ENCODE data around the gene SLC25A21. TPM values are rescaled to one million over a fixed set of nuclear protein-coding genes. Genes with fewer than 3 reads are reported as not detected.

SLC25A21 gene
- total RNA-seq, 2 experiments from 2014 or later = not detected

DNA sequence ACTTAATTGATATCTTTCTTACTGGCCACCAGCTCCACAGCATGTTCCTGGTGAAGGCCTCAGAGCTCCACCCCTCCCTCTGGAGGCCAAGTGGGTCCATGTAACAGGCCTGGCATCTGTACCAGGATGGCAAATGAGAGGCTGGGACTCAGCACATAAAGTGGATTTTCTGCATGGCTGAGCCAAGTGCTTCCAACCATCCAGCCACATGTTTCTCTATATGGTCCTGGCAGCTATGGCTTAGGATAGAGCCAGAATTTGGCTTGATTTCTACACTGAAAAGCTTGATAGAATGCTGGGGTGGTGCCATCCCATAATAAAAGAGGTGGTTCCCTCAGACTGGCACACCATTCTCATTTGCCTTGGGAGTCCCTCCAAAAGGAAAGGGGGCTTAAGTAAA is 416.6 kb downstream of the SLC25A21 start:
- ChIA-PET CTCF (no interaction called here), POLR2A (no interaction called here)
- ATAC-seq (no peak), DNase-seq (no peak)
- Mint-ChIP-seq H3K4me3 (no peak overlapping the region), H3K27me3 (no peaks in the 10 kb centered on the region), H3K27ac (no peak overlapping the region), H3K9me3 (peaks cover 13% of the 10 kb centered on the region), H3K4me1 (ENCODE audit: low read depth) (no peaks in the 10 kb centered on the region), H3K36me3 (ENCODE audit: low read depth) (no peaks in the 10 kb centered on the region)
- intact Hi-C loops (cut with micrococcal nuclease) = no loop called here
- TF ChIP-seq, protein P1, sequence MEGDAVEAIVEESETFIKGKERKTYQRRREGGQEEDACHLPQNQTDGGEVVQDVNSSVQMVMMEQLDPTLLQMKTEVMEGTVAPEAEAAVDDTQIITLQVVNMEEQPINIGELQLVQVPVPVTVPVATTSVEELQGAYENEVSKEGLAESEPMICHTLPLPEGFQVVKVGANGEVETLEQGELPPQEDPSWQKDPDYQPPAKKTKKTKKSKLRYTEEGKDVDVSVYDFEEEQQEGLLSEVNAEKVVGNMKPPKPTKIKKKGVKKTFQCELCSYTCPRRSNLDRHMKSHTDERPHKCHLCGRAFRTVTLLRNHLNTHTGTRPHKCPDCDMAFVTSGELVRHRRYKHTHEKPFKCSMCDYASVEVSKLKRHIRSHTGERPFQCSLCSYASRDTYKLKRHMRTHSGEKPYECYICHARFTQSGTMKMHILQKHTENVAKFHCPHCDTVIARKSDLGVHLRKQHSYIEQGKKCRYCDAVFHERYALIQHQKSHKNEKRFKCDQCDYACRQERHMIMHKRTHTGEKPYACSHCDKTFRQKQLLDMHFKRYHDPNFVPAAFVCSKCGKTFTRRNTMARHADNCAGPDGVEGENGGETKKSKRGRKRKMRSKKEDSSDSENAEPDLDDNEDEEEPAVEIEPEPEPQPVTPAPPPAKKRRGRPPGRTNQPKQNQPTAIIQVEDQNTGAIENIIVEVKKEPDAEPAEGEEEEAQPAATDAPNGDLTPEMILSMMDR (IDR thresholded peaks at IDR 0.05) = no peak

DNA sequence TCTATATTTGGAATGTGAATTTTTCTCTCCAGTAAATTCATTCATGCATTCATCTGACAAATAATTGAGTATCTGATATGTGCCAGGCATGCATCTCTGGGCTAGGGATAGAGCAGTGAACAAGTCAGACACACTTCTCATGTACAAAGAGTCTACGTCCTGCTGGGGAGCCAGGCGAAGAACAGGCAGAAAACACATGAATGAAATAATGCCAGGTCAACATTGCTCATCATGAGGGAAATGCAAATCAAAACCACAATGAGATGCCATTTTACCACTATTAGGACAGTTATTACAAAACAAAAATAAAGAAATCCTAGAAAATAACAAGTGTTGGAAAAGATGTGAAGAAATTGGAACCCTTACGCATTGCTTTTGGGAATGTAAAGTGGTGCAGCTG is 420.5 kb downstream of the SLC25A21 start:
- H3K27ac Mint-ChIP-seq = no peak overlapping the region
- H3K36me3 Mint-ChIP-seq (ENCODE audit: low read depth) = no peaks in the 10 kb centered on the region
- peaks cover 2% of the 10 kb centered on the region for H3K27me3 Mint-ChIP-seq
- intact Hi-C loops (cut with micrococcal nuclease) = no loop called here
- no peak for ATAC-seq
- ChIA-PET CTCF (no interaction called here), POLR2A (no interaction called here)
- TF ChIP-seq, protein P1 (IDR thresholded peaks at IDR 0.05) = no peak
- no peak for DNase-seq
- no peaks in the 10 kb centered on the region for H3K4me1 Mint-ChIP-seq (ENCODE audit: low read depth)
- no peak overlapping the region for H3K4me3 Mint-ChIP-seq
- peaks cover 13% of the 10 kb centered on the region for H3K9me3 Mint-ChIP-seq

GRCh38 chr14:36751106-36751505 is 421.3 kb downstream of the SLC25A21 start:
- Mint-ChIP-seq H3K9me3 (peaks cover 13% of the 10 kb centered on the region), H3K27ac (no peak overlapping the region), H3K4me3 (no peak overlapping the region), H3K36me3 (ENCODE audit: low read depth) (no peaks in the 10 kb centered on the region), H3K4me1 (ENCODE audit: low read depth) (no peaks in the 10 kb centered on the region), H3K27me3 (peaks cover 2% of the 10 kb centered on the region)
- TF ChIP-seq, protein P1 (IDR thresholded peaks at IDR 0.05) = no peak
- intact Hi-C loops (cut with micrococcal nuclease) = no loop called here
- POLR2A ChIA-PET = no interaction called here
- DNase-seq (no peak), ATAC-seq (no peak)
- CTCF ChIA-PET = no interaction called here

GRCh38 chr14:36750244-36750643 is 422.2 kb downstream of the SLC25A21 start:
- H3K9me3 Mint-ChIP-seq = peaks cover 13% of the 10 kb centered on the region
- intact Hi-C loops (cut with micrococcal nuclease) = no loop called here
- no peak for DNase-seq
- TF ChIP-seq, protein P1 (IDR thresholded peaks at IDR 0.05) = no peak
- H3K36me3 Mint-ChIP-seq (ENCODE audit: low read depth) = no peaks in the 10 kb centered on the region
- H3K4me1 Mint-ChIP-seq (ENCODE audit: low read depth) = no peaks in the 10 kb centered on the region
- H3K27ac Mint-ChIP-seq = no peak overlapping the region
- peaks cover 2% of the 10 kb centered on the region for H3K27me3 Mint-ChIP-seq
- H3K4me3 Mint-ChIP-seq = no peak overlapping the region
- ATAC-seq = no peak
- ChIA-PET CTCF (no interaction called here), POLR2A (no interaction called here)

GRCh38 chr14:36748610-36749213 is 423.7 kb downstream of the SLC25A21 start:
- Mint-ChIP-seq H3K4me3 (no peak overlapping the region), H3K4me1 (ENCODE audit: low read depth) (no peaks in the 10 kb centered on the region), H3K36me3 (ENCODE audit: low read depth) (no peaks in the 10 kb centered on the region), H3K9me3 (peaks cover 12% of the 10 kb centered on the region), H3K27ac (no peak overlapping the region), H3K27me3 (peaks cover 2% of the 10 kb centered on the region)
- TF ChIP-seq, protein P1 (IDR thresholded peaks at IDR 0.05) = no peak
- intact Hi-C loops (cut with micrococcal nuclease) = no loop called here
- ChIA-PET POLR2A (no interaction called here), CTCF (interaction anchor here (1.5 to 2.0 kb wide), 4 partner anchors 10 to 20 kb away, joined by 4 to 9 read pairs (median 6); no protein-coding TSS in a partner anchor)
- DNase-seq (no peak), ATAC-seq (no peak)

Measured in activated CD8-positive, alpha-beta T cell treated with anti-CD3 and anti-CD28 coated beads for 36 hours (primary cell).